Neural cell (in vitro differentiated cells): ENCODE results near the gene DNAJB9.

ENCODE experiments used
- EP300 ChIP-seq: fragments of 450-650 bp; conservative IDR thresholded peaks from 2 replicates; pipeline ENCODE4 v1.6.1; 2014; ENCODE audit warnings: antibody characterized with exemption, mild to moderate bottlenecking, moderate library complexity; ENCODE audit not compliant: poor library complexity, severe bottlenecking
- POLR2AphosphoS5 ChIP-seq: IDR thresholded peaks from 2 replicates; pipeline ENCODE4 v1.6.1; 2012
- RAD21 ChIP-seq: fragments of 450-650 bp; conservative IDR thresholded peaks from 2 replicates; pipeline ENCODE4 v1.6.1; 2014; ENCODE audit warnings: antibody characterized with exemption, mild to moderate bottlenecking, moderate library complexity
- TAF1 ChIP-seq: IDR thresholded peaks from 2 replicates; pipeline ENCODE4 v1.6.1; 2012; ENCODE audit warnings: low read depth
- TF ChIP-seq, protein P1 (sequence below): fragments of 450-650 bp; IDR thresholded peaks from 2 replicates; pipeline ENCODE4 v1.5.1; 2014; ENCODE audit warnings: antibody characterized with exemption, mild to moderate bottlenecking, moderate library complexity; ENCODE audit not compliant: poor library complexity, severe bottlenecking

DNA sequence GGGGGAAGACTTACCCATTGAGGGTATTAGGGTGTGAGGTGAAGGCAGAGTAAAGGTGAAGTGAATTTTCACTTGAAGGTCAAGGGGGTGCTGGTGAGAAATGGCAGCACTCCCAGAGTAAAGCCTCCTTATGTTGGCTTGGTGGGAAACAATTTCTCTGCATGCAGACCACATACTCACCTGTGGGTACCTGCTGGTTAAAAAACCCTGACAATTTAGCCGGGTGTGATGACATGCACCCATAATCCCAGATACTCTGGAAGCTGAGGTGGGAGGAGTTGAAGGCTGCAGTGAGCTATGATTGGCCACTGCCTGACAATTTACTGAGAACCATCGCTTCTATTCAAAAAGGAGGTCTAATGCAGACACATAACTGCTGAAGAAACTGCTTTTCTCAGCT is 5.5 kb downstream of the DNAJB9 start:
- TF ChIP-seq, protein P1, sequence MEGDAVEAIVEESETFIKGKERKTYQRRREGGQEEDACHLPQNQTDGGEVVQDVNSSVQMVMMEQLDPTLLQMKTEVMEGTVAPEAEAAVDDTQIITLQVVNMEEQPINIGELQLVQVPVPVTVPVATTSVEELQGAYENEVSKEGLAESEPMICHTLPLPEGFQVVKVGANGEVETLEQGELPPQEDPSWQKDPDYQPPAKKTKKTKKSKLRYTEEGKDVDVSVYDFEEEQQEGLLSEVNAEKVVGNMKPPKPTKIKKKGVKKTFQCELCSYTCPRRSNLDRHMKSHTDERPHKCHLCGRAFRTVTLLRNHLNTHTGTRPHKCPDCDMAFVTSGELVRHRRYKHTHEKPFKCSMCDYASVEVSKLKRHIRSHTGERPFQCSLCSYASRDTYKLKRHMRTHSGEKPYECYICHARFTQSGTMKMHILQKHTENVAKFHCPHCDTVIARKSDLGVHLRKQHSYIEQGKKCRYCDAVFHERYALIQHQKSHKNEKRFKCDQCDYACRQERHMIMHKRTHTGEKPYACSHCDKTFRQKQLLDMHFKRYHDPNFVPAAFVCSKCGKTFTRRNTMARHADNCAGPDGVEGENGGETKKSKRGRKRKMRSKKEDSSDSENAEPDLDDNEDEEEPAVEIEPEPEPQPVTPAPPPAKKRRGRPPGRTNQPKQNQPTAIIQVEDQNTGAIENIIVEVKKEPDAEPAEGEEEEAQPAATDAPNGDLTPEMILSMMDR: no peak
- TF ChIP-seq RAD21: no peak
- TF ChIP-seq POLR2AphosphoS5: no peak
- no peak for TF ChIP-seq EP300
- TF ChIP-seq TAF1: no peak
